Astrocyte of the spinal cord (primary cell): ENCODE measurements around the gene IRF1.

Source experiments
- DNase-seq: peaks from one replicate; pipeline ENCODE4 v3.0.0; 2011; ENCODE audit warnings: low read depth, low spot score
- H3K4me3 ChIP-seq: 2 replicates; pipeline ENCODE4 v1.5.1; 2011; ENCODE audit warnings: low read depth, mild to moderate bottlenecking, low read length, moderate library complexity
- in situ Hi-C: cut with HindIII; loops from 2 replicates; pipeline ENCODE4 v1.10.0; 2017; ENCODE audit warnings: low sequenced_read_pairs
- TF ChIP-seq, protein P1 (sequence below): IDR thresholded peaks from 2 replicates; pipeline ENCODE4 v1.5.1; 2012; ENCODE audit warnings: low read depth, mild to moderate bottlenecking, low read length, inconsistent platforms

IRF1 gene

DNA sequence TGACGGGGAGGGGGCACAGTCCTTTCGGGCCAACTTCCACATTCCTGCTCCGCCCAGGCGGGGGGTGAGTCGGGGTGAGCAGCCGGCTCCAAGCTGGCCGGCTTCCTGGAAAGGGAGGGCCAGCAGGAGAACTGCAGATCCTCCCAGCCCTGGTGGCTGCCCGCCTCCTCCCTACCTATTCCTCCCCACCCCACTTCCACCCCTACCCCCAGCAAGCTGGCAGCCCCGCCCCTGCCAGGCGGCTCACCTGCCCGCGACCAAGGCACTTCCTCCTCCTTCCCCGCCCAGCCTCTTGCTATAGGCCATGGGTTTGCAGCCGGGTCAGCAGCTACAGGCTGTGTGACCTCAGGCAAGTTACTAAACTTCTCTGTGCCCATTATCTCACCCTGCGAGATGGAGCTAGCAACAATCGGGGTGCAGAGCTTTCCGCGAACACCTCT is 5.6 kb upstream of the IRF1 start:
- TF ChIP-seq, protein P1, sequence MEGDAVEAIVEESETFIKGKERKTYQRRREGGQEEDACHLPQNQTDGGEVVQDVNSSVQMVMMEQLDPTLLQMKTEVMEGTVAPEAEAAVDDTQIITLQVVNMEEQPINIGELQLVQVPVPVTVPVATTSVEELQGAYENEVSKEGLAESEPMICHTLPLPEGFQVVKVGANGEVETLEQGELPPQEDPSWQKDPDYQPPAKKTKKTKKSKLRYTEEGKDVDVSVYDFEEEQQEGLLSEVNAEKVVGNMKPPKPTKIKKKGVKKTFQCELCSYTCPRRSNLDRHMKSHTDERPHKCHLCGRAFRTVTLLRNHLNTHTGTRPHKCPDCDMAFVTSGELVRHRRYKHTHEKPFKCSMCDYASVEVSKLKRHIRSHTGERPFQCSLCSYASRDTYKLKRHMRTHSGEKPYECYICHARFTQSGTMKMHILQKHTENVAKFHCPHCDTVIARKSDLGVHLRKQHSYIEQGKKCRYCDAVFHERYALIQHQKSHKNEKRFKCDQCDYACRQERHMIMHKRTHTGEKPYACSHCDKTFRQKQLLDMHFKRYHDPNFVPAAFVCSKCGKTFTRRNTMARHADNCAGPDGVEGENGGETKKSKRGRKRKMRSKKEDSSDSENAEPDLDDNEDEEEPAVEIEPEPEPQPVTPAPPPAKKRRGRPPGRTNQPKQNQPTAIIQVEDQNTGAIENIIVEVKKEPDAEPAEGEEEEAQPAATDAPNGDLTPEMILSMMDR: no peak
- H3K4me3 ChIP-seq: peak overlapping the region; percentile 51
- peak; percentile 91 for DNase-seq
- in situ Hi-C loops: no loop called here

DNA sequence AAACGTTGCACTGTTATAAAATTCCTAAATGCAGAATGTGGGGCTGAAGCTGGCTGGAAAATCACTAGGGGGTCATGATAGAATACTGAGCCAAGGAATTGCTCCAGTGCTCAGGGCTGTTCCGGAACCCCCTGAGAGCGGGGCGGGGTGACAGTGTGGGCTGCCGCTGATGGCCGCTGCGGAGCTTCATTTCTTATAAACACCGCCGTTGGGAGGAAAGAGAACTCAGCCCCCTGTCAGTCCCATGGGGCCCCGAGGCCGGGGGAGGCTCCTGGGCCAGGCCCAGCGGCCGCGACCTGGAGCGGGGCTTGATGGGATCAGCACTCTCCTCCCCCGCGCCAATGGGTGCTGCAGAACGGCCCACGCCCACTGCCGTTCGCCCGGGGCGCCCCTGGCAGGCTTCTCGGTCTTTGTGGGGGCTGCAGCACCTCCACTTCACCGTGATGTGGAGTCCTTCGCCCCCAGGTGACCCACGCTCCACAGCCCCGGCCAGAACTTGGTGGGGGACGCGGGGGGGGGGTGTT is 5.2 kb upstream of the IRF1 start:
- DNase-seq: peak; percentile 94
- TF ChIP-seq, protein P1: no peak
- in situ Hi-C loops: no loop called here
- H3K4me3 ChIP-seq: peak overlapping the region; percentile 51

GRCh38 chr5:132493821-132494220 is 3.2 kb upstream of the IRF1 start:
- no peak overlapping the region for H3K4me3 ChIP-seq
- DNase-seq: no peak
- in situ Hi-C loops: no loop called here
- TF ChIP-seq, protein P1: no peak

- in situ Hi-C loops: no loop called here
- TF ChIP-seq, protein P1: no peak
- DNase-seq: no peak
- H3K4me3 ChIP-seq: no peak overlapping the region
These were observed 2.7 kb upstream of the IRF1 start for GRCh38 chr5:132493241-132493640.

DNA sequence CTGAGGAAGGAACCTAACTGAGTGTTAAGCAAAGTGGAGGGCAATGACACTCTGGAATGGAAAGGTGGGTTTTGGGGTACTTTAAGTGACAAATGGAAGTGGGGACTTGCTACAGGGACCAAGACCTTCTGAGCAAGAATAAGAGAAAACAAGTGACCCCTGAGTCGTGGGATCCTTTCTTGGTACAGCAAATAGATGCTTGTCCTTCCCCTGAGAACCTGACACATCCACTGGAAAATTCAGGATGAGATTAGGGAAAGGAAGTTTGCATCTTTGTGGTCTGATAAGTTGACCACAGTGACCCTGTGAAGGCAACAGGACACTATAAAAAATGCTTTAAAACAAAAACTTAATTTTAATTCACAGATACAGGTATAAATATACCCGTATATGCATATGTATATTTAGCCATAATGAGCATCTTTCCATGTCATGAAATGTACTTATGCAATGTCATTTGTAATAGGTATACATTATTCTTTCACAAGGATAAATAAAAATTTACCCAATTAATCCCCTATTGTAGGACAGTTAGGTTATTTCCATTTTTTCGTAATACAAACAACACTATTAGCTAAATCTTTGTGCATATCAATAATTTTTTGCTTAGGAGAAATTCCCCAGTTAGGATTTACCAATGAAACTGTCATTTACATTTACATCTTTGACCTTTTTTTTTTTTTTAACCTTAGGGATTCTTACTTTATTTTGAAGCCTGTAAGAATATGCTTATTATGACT is 2.0 kb upstream of the IRF1 start:
- in situ Hi-C loops: no loop called here
- no peak overlapping the region for H3K4me3 ChIP-seq
- no peak for DNase-seq
- TF ChIP-seq, protein P1: no peak

DNA sequence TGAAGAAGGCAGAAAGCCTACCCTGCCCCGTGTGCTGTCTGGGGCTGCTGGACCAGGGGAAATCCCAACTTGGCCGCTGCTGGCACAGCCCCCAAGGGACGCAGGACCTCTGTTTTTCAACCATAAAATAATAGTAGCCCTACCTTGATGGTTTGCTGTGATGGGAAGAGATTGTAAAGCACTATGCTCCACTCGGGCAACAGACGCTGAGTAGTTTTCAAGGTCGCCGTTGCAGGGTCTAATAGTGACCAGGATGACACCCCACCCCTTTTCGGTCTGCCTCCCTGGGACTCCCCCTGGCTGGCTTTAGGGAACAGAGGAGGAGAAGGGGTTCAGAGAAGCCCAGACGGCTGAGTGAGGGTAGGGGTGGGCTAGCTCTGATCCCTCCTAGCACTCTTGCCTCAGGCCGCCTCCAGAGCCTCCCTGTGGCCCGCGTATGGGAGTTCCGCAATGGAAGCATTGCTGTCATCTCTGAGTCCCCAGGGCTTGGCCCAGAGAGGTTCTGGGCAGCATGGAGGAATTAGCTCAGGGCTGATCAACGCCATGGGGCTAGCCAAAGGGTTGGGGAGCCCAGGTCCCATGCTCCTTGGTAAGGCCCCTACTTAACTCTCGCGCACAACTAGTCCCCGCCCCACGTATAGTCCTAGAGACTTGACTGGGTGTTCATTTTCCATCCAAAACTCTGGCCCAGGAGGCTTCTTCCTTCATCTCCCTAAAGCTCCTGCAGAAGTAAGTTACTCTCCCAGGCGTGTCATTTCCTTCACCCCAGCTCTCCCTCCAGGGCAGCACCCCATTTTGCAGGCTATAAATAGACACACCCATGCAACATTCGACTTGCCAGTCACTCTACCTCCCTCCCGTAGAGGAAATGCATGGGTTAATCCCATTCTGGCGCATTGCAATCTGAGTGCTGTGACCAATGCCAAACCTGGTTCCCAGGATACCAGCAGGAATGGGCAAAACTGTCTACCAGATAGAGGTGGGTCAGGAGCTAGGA is 1.1 kb upstream of the IRF1 start:
- in situ Hi-C loops: no loop called here
- H3K4me3 ChIP-seq: peak overlapping the region; percentile 40
- no peak for DNase-seq
- TF ChIP-seq, protein P1: no peak
